ENCODE results near the gene CHERP.
A peak's percentile ranks its signal among the peaks of the same experiment; 100 is the strongest.
"Not testable (repeated sequence)": the region's sequence is repeated elsewhere in the genome, so short reads cannot be mapped to it uniquely, and the experiment has no call there.

The CHERP gene

DNA sequence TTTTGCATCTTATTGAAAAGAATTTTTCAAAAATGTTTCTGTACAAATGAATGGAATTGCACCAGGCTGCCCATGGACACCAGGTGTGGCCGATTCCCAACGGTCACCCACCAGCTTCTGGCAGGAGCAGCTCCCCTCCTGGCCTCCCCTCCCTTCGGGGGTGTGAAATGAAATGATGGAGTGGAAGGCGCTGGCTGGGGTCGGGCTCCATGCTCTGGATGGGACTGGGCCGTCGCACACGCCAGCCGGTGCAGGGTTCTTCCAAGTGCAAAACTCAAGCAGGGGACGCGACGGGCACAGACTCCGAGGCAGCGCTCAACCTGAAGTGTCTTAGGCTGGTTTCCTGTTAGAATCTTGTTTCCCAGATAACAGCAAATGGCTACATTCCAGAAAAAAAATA lies 24.2 kb downstream of the CHERP start:
- no peak for DNase-seq

- DNase-seq, result no peak
Observed at GRCh38 chr19:16516923-16517610, 25.2 kb downstream of the CHERP start.

- no peak for DNase-seq
Observed at GRCh38 chr19:16516381-16516780, 25.9 kb downstream of the CHERP start.

DNA sequence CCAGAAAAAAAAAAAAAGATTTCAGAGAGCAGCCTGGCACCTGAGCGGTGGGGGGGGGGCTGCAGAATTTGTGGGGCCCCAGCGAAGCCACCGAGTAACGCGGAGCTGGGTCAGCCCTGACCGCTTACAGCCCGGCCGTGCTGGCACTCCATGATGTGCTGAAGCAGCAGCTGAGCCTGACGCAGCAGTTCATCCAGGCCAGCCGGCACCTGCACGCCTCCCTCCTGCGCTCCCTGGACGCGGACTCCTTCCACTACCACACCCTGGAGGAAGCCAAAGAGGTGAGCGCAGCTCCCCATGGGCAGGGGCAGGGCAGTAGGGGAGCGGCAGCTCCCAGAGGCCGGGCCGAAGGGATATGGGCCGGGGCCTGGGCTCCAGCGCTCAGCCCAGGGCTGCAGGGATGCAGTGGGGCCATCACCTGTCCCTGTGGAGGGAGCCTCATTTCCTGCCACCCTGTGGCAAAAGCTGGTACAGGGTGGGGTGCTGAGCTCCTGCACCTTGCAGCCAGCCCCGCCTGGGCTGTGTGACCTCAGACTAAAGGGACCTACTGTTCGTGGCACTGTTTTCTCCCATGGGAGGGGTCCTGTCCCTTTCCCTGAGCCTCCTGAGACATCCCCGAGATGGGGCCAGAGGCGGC lies 27.7 kb downstream of the CHERP start:
- DNase-seq, result no peak

DNA sequence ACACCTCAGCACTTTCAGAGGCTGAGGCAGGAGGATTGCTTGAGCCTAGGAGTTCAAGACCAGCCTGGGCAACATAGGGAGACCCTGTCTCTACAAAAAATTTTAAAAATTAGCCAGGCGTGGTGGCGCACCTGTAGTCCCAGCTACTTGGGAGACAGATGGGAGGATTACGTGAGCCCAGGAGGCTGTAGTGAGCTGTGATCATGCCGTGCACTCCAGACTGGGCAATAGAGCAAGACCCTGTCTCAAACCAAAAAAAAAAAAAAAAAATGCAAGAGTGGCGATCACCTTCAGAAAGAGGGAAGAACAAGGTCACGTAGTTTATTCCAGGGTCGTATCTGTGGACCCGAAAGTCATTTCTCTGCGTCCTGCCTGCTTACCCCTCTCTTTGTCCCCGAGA lies 29.6 kb downstream of the CHERP start:
- DNase-seq, result not testable (repeated sequence)

DNA sequence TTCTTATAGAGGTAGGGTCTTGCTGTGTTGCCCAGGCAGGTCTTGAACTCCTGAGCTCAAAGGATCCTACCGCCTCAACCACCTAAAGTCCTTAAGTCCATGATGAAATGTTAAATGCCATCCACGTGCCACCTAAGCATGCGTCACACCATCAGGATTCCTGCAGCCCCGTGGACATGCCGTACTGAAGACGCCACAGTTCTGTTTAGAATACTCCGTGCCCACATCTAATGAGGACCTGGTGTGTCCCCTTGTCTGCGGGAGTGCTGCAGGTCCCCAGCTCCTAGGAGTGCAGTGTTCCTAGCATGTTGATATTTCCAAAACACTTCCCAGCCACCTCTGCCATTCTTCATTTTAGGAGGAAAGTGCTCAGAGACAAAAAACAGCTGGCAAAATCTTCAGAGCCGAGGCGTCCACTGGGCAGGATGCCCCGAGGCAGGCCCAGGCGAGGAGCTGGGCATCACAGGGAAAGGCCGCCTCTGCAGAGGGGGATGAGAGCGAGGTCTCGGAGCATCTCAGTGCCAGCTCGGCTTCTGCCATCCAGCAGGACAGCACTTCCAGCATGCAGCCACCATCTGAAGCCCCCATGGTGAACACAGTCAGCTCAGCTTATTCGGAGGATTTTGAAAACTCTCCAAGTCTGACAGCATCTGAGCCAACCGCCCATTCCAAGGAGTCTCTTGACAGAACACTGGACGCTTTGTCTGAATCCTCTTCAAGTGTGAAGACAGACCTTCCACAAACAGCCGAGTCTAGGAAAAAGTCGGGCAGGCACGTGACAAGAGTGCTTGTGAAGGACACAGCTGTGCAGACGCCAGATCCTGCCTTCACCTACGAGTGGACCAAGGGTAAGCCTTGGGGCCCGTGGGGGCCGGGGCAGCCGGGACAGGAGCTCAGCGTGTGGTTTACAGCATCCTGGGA lies 32.8 kb downstream of the CHERP start:
- no peak for DNase-seq

DNA sequence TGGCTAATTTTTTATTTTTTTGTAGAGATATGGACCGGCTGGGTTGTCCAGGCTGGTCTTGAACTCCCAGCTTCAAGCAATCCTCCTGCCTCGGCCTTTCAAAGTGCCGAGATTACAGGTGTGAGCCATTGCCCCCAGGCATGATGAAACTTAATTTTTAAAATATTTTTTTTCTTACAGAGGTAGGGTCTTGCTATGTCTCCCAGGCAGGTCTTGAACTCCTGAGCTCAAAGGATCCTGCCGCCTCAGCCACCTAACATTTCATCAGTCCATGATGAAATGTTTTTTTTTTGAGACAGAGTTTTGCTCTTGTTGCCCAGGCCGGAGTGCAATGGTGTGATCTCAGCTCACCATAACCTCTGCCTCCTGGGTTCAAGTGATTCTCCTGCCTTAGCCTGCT lies 33.7 kb downstream of the CHERP start:
- no peak for DNase-seq

- no peak for DNase-seq
Observed at GRCh38 chr19:16506961-16507360, 35.3 kb downstream of the CHERP start.

GRCh38 chr19:16506161-16506560 lies 36.1 kb downstream of the CHERP start:
- DNase-seq, result not testable (repeated sequence)

GRCh38 chr19:16504271-16504670 lies 38.0 kb downstream of the CHERP start:
- no peak for DNase-seq

DNA sequence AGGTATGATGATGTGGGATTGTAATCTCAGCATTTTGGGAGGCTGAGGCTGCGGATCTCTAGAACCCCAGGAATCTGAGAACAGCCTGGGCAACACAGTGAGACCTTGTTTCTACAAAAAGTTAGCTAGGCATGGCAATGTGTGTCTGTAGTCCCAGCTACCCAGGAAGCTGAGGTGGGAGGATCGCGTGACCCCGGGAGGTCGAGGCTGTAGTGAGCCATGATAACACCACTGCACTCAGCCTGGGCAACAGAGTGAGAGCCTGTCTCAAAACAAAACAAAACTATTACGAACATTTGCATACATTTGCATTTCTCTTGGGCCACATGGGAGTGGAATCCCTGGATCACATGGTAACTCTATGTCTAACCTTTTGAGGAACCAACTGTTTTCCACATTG lies 44.4 kb downstream of the CHERP start:
- no peak for DNase-seq

- no peak for DNase-seq
Observed at GRCh38 chr19:16497042-16497441, 45.2 kb downstream of the CHERP start.

- no peak for DNase-seq
Observed at GRCh38 chr19:16496613-16496983, 45.6 kb downstream of the CHERP start.

GRCh38 chr19:16495982-16496612 lies 46.1 kb downstream of the CHERP start, which contains the start of the genes C19orf44 and CALR3:
TSS of gene C19orf44 (plus strand) at chr19:16496394. CDS start at chr19:16500793, 4,399 bp downstream.
TSS of gene CALR3 (minus strand) at chr19:16496167. CDS start at chr19:16496129, 38 bp downstream.
- DNase-seq, result peak; percentile 91

DNA sequence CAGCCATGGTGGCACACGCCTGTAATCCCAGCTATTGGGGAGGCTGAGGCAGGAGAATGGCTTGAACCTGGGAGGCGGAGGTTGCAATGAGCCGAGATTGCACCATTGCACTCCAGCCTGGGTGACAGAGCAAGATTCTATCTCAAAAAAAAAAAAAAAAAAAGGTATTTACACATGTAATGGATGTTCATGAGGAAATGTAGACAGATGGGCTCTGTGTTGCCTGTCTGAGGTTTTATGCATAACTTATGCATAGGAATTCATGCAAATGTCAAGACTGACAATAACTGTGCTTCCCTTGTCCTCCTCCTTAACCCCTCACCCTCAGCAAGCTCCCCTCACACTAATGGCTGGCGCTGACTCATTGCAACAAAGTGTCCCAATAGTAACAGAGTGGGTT lies 55.8 kb downstream of the CHERP start:
- DNase-seq, result not testable (repeated sequence)

DNA sequence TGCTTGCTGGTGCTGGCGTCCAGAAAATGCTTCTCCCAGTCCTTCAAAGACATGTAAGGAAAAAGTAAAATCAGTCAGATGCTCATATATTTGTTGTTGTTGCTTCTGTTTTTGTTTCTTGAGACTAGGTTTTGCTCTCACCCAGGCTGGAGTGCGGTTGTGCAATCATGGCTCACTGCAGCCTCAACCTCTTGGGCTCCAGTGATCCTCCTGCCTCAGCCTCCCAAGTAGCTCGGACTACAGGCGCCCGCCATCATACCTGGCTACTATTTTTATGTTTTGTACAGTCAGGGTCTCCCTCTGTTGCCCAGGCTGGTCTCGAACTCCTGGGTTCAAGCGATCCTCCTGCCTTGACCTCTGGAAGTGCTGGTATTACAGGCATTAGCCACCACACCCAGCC lies 59.5 kb downstream of the CHERP start:
- DNase-seq, result no peak

DNA sequence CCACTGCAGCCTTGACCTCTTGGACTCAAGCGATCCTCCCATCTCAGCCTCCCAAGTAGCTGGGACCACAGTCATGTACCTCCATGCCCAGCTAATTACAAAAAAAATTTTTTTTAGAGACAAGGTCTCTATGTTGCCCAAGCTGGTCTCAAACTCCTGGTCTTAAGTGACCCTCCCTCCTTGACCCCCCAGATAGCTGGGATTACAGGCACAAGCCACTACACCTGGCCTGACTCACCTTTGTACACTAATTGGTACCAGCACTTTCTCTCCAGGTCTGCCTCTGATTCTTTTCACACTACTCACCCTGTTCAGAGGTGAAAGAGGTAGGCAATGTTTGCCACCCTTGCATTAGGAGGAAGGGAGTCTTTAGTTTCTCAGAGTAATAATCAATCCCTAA lies 64.9 kb downstream of the CHERP start:
- DNase-seq, result no peak

GRCh38 chr19:16476401-16476800 lies 65.8 kb downstream of the CHERP start:
- DNase-seq, result no peak

- no peak for DNase-seq
Observed at GRCh38 chr19:16473875-16474392, 68.3 kb downstream of the CHERP start.

GRCh38 chr19:16472992-16473391 lies 69.2 kb downstream of the CHERP start:
- DNase-seq, result no peak

- not testable (repeated sequence) for DNase-seq
Observed at GRCh38 chr19:16472559-16472899, 69.7 kb downstream of the CHERP start.

GRCh38 chr19:16470911-16471811 lies 71.1 kb downstream of the CHERP start:
- no peak for DNase-seq

Measured in NCI-H2029 treated with DMSO at 0.1 percent for 48 hours (cell line).